Panc1 (cell line): Measurements from ENCODE around the gene FGD5. TPM values are rescaled to one million over a fixed set of nuclear protein-coding genes. Genes with fewer than 3 reads are reported as not detected.

ENCODE experiments used
- ATAC-seq: fragments of 200-7000 bp; cut with Tn5 transposase; 2 replicates; pipeline ENCODE4 v1.9.1; 2020; ENCODE audit warnings: mild to moderate bottlenecking, moderate library complexity
- BruUV-seq: library from RNA; stranded (reverse); fragments of 400-500 nt; replicated peaks from 2 replicates; lab custom pipeline; 2021; lab: Mats Ljungman, UMichigan
- CTCF ChIA-PET: fragments of 300-600 bp; sonication (Branson Sonifier 250); formaldehyde crosslinking; loops from one replicate; lab custom pipeline; 2022; ENCODE audit warnings: antibody characterized with exemption; lab: Charles Lee
- POLR2A ChIA-PET: fragments of 300-600 bp; sonication (Branson Sonifier 250); formaldehyde crosslinking; loops from one replicate; lab custom pipeline; 2022; ENCODE audit warnings: antibody characterized with exemption; lab: Charles Lee
- DNase-seq: peaks from one replicate; pipeline ENCODE4 v3.0.0-alpha.2; 2010; ENCODE audit warnings: low read depth, low spot score
- H3K27ac ChIP-seq: 2 replicates; pipeline ENCODE4 v1.5.1; 2011; ENCODE audit warnings: mild to moderate bottlenecking, low read length, inconsistent platforms
- H3K27me3 ChIP-seq: fragments of 200-500 bp; sonication (Bioruptor generic); 2 replicates; pipeline ENCODE4 v1.6.0; 2014; ENCODE audit warnings: low read length, inconsistent platforms; ENCODE audit not compliant: control insufficient read depth, insufficient read depth
- H3K36me3 ChIP-seq: fragments of 200-500 bp; sonication (Bioruptor generic); 2 replicates; pipeline ENCODE4 v1.5.1; 2014; ENCODE audit warnings: inconsistent platforms, mild to moderate bottlenecking, low read length, moderate library complexity; ENCODE audit not compliant: control insufficient read depth, insufficient read depth
- H3K4me1 ChIP-seq: 2 replicates; pipeline ENCODE4 v1.5.1; 2011; ENCODE audit warnings: inconsistent platforms, mild to moderate bottlenecking, low read length, moderate library complexity; ENCODE audit not compliant: control insufficient read depth, insufficient read depth
- H3K4me3 ChIP-seq, 2 experiments: 2 replicates each; pipeline ENCODE4 v1.5.1; 2011 to 2012; ENCODE audit warnings: low read depth in 2 of 2, low read length in 2 of 2, mild to moderate bottlenecking in 2 of 2, inconsistent platforms in 1 of 2, moderate library complexity in 1 of 2
- H3K9me3 ChIP-seq: fragments of 200-500 bp; sonication (Bioruptor generic); 2 replicates; pipeline ENCODE4 v1.5.1; 2014; ENCODE audit warnings: low read depth, mild to moderate bottlenecking, inconsistent platforms, low read length, moderate library complexity; ENCODE audit not compliant: control insufficient read depth, insufficient read depth
- POLR2AphosphoS5 ChIP-seq: IDR thresholded peaks from 2 replicates; pipeline ENCODE4 v1.6.1; 2012; ENCODE audit warnings: mild to moderate bottlenecking, low read depth, low read length, moderate library complexity
- SIN3A ChIP-seq: IDR thresholded peaks from 2 replicates; pipeline ENCODE4 v1.6.1; 2012; ENCODE audit warnings: low read depth, mild to moderate bottlenecking, low read length, moderate library complexity, borderline replicate concordance; ENCODE audit not compliant: insufficient read depth
- TCF7L2 ChIP-seq: IDR thresholded peaks from 2 replicates; pipeline ENCODE4 v1.6.1; 2011; ENCODE audit warnings: mild to moderate bottlenecking, low read depth, low read length, inconsistent platforms
- in situ Hi-C: cut with HindIII; loops from 2 replicates; pipeline ENCODE4 v1.10.0; 2016; ENCODE audit warnings: low sequenced_read_pairs, low pct_unique_long_range_greater_than_20kb
- intact Hi-C: fragments of 100-400 bp; cut with micrococcal nuclease; formaldehyde crosslinking; loops from one replicate; pipeline ENCODE4 v1.10.0; 2022; ENCODE audit not compliant: unreplicated experiment
- total RNA-seq: library from RNA; stranded (reverse); gene quantifications from one replicate; pipeline ENCODE4 v1.2.1, GENCODE V29; 2021; ENCODE audit not compliant: unreplicated experiment
- TF ChIP-seq, protein P1 (sequence below): fragments of 450-650 bp; IDR thresholded peaks from 2 replicates; pipeline ENCODE4 v1.5.1; 2017; ENCODE audit warnings: mild to moderate bottlenecking
- TF ChIP-seq, protein P2 (sequence below), 2 experiments: IDR thresholded peaks; 2 replicates each; pipeline ENCODE4 v1.6.1; 2011 to 2012; ENCODE audit warnings: low read depth in 2 of 2, control low read depth in 1 of 2, low read length in 1 of 2, mild to moderate bottlenecking in 1 of 2, moderate library complexity in 1 of 2; ENCODE audit not compliant: insufficient read depth in 1 of 2

Gene FGD5
- total RNA-seq, 1 experiment from 2014 or later = 0.77 TPM

DNA sequence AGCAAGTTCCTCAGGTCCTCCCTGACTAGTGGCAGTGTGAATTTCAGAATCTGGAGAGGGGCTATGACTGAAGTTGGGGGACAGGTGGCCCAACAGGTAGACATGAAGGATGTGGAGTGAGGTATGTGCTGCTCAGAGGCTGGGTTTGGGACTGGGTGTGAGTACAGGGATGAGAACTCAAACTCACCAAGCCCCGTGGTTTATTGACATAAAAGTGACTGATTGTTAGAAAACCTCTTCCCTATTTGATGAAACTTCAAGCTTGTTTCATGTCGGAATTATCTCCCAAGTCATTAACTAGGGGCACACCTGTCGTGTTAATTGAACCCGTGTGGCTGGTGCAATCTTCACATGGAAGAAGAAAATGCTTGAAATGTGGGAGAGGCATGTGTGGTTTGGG is 27.1 kb downstream of the FGD5 start:
- H3K4me1 ChIP-seq = no peaks in the 10 kb centered on the region
- BruUV-seq = no TSS peak
- intact Hi-C loops = no loop called here
- ChIA-PET CTCF (no interaction called here), POLR2A (no interaction called here)
- TF ChIP-seq TCF7L2 (no peak), POLR2AphosphoS5 (no peak), SIN3A (no peak)
- TF ChIP-seq, protein P1, sequence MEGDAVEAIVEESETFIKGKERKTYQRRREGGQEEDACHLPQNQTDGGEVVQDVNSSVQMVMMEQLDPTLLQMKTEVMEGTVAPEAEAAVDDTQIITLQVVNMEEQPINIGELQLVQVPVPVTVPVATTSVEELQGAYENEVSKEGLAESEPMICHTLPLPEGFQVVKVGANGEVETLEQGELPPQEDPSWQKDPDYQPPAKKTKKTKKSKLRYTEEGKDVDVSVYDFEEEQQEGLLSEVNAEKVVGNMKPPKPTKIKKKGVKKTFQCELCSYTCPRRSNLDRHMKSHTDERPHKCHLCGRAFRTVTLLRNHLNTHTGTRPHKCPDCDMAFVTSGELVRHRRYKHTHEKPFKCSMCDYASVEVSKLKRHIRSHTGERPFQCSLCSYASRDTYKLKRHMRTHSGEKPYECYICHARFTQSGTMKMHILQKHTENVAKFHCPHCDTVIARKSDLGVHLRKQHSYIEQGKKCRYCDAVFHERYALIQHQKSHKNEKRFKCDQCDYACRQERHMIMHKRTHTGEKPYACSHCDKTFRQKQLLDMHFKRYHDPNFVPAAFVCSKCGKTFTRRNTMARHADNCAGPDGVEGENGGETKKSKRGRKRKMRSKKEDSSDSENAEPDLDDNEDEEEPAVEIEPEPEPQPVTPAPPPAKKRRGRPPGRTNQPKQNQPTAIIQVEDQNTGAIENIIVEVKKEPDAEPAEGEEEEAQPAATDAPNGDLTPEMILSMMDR = no peak
- TF ChIP-seq, protein P2, sequence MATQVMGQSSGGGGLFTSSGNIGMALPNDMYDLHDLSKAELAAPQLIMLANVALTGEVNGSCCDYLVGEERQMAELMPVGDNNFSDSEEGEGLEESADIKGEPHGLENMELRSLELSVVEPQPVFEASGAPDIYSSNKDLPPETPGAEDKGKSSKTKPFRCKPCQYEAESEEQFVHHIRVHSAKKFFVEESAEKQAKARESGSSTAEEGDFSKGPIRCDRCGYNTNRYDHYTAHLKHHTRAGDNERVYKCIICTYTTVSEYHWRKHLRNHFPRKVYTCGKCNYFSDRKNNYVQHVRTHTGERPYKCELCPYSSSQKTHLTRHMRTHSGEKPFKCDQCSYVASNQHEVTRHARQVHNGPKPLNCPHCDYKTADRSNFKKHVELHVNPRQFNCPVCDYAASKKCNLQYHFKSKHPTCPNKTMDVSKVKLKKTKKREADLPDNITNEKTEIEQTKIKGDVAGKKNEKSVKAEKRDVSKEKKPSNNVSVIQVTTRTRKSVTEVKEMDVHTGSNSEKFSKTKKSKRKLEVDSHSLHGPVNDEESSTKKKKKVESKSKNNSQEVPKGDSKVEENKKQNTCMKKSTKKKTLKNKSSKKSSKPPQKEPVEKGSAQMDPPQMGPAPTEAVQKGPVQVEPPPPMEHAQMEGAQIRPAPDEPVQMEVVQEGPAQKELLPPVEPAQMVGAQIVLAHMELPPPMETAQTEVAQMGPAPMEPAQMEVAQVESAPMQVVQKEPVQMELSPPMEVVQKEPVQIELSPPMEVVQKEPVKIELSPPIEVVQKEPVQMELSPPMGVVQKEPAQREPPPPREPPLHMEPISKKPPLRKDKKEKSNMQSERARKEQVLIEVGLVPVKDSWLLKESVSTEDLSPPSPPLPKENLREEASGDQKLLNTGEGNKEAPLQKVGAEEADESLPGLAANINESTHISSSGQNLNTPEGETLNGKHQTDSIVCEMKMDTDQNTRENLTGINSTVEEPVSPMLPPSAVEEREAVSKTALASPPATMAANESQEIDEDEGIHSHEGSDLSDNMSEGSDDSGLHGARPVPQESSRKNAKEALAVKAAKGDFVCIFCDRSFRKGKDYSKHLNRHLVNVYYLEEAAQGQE (IDR thresholded peaks at IDR 0.05; ENCODE audit: insufficient read depth in 1 of 2, low read depth in 2 of 2, low read length in 1 of 2) = no peak
- no peak overlapping the region for H3K27ac ChIP-seq
- DNase-seq = no peak
- no peaks in the 10 kb centered on the region for H3K36me3 ChIP-seq
- in situ Hi-C loops = no loop called here
- H3K9me3 ChIP-seq = no peaks in the 10 kb centered on the region
- H3K4me3 ChIP-seq = no peak overlapping the region
- H3K27me3 ChIP-seq = peaks cover 2% of the 10 kb centered on the region; the same call in 1 of the 2 replicates
- no peak for ATAC-seq

DNA sequence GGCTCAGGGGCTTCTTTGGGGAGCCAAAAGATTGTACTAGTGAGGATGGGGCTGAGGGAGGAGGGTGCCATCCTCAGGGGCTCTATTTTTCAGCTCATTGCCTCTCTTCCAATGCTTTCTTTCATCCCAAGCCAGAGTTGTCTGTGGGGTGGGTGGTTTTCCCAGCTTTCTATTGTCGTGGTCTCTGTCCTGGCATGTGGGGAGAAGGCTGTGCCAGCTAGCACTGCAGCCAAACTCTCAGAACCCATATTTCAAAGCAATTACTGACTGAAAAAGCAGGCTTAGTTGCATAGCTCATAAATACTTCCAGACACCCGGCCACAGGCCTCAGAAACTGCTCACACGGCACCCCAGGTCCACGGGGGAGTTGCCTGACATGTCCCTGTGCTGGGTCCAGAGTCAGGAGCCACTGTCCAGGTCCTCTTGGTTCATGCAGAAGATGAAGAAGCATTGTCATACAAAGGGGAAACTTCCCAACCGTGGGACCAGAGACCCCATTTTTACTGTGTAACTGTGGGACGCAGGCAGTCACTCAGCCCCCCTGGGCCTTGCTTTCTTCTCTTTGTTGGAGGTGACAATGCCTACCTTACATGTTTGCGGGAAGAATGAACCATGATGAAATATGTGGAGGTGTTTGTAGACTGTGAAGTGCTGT is 27.6 kb downstream of the FGD5 start:
- intact Hi-C loops = no loop called here
- CTCF ChIA-PET = no interaction called here
- TF ChIP-seq, protein P1 = no peak
- no peak for TF ChIP-seq SIN3A
- TF ChIP-seq, protein P2 (IDR thresholded peaks at IDR 0.05; ENCODE audit: insufficient read depth in 1 of 2, low read depth in 2 of 2, low read length in 1 of 2) = no peak
- TF ChIP-seq TCF7L2 = no peak
- no peak for TF ChIP-seq POLR2AphosphoS5

More for the DNA sequence above, 27.6 kb downstream of the FGD5 start:
- no peak for DNase-seq
- no peak overlapping the region for H3K27ac ChIP-seq
- H3K9me3 ChIP-seq = no peaks in the 10 kb centered on the region
- H3K36me3 ChIP-seq = no peaks in the 10 kb centered on the region
- no TSS peak for BruUV-seq
- peaks cover 2% of the 10 kb centered on the region; the same call in 1 of the 2 replicates for H3K27me3 ChIP-seq
- ATAC-seq = no peak
- no peaks in the 10 kb centered on the region for H3K4me1 ChIP-seq
- in situ Hi-C loops = no loop called here
- H3K4me3 ChIP-seq = no peak overlapping the region
- POLR2A ChIA-PET = no interaction called here
